IMR-90 (cell line): ENCODE data around the gene HOATZ. TPM values are rescaled to one million over a fixed set of nuclear protein-coding genes. Genes with fewer than 3 reads are reported as not detected.

Experiments
- ATAC-seq: fragments of 200-7000 bp; cut with Tn5 transposase; 2 replicates; pipeline ENCODE4 v1.9.1; 2020; ENCODE audit warnings: low read depth, mild to moderate bottlenecking, moderate library complexity
- BruUV-seq: library from RNA; stranded (reverse); fragments of 400-500 nt; replicated peaks from 2 replicates; lab custom pipeline; 2021; lab: Mats Ljungman, UMichigan
- CTCF ChIA-PET: fragments of 300-600 bp; formaldehyde crosslinking; extraction: SDS; loops from one replicate; lab custom pipeline; 2021; ENCODE audit warnings: antibody characterized with exemption; lab: Yijun Ruan, JAX
- POLR2A ChIA-PET: fragments of 300-600 bp; sonication (Branson Sonifier 250); formaldehyde crosslinking; loops from one replicate; lab custom pipeline; 2022; ENCODE audit warnings: antibody characterized with exemption; ENCODE audit not compliant: unreplicated experiment; lab: Charles Lee
- DNase-seq: peaks from one replicate; pipeline ENCODE4 v3.0.0; 2013
- H2AFZ ChIP-seq: replicated peaks from 2 replicates; pipeline ENCODE3; 2013; ENCODE audit warnings: low read length, mild to moderate bottlenecking; ENCODE audit not compliant: poor library complexity
- H2AK5ac ChIP-seq: 2 replicates; pipeline ENCODE4 v1.6.1; 2013; ENCODE audit warnings: low read depth, low read length, inconsistent platforms
- H2AK9ac ChIP-seq: replicated peaks from 2 replicates; pipeline ENCODE3; 2013; ENCODE audit warnings: mild to moderate bottlenecking, low read depth, low read length, moderate library complexity; ENCODE audit not compliant: poor library complexity
- H2BK120ac ChIP-seq: 2 replicates; pipeline ENCODE4 v1.6.1; 2013; ENCODE audit warnings: low read depth, low read length, inconsistent platforms
- H2BK15ac ChIP-seq: 3 replicates; pipeline ENCODE4 v1.6.1; 2013; ENCODE audit warnings: low read depth, low read length, inconsistent platforms
- H2BK20ac ChIP-seq: 2 replicates; pipeline ENCODE4 v1.6.1; 2013; ENCODE audit warnings: low read depth, mild to moderate bottlenecking, inconsistent platforms, low read length, moderate library complexity
- H2BK5ac ChIP-seq: 2 replicates; pipeline ENCODE4 v1.6.1; 2013; ENCODE audit warnings: mild to moderate bottlenecking, low read depth, low read length, inconsistent platforms; ENCODE audit not compliant: poor library complexity, severe bottlenecking
- H3K14ac ChIP-seq: replicated peaks from 2 replicates; pipeline ENCODE4 v1.6.1; 2013; ENCODE audit warnings: low read depth, low read length, inconsistent platforms
- H3K18ac ChIP-seq: 2 replicates; pipeline ENCODE4 v1.6.1; 2013; ENCODE audit warnings: low read depth, low read length, control low read depth
- H3K23ac ChIP-seq: 2 replicates; pipeline ENCODE4 v1.6.1; 2013; ENCODE audit warnings: low read depth, low read length, inconsistent platforms
- H3K27ac ChIP-seq: 2 replicates; pipeline ENCODE4 v1.5.1; 2013; ENCODE audit warnings: mild to moderate bottlenecking, control low read depth, low read length; ENCODE audit not compliant: insufficient read depth
- H3K27me3 ChIP-seq: 2 replicates; pipeline ENCODE4 v1.6.1; 2013; ENCODE audit warnings: low read length; ENCODE audit not compliant: control insufficient read depth, insufficient read depth
- H3K36me3 ChIP-seq: 2 replicates; pipeline ENCODE4 v1.6.1; 2013; ENCODE audit warnings: low read length, mixed read lengths; ENCODE audit not compliant: control insufficient read depth, insufficient read depth
- H3K4ac ChIP-seq: 2 replicates; pipeline ENCODE4 v1.6.1; 2013; ENCODE audit warnings: low read depth, low read length, inconsistent platforms
- H3K4me1 ChIP-seq: 2 replicates; pipeline ENCODE4 v1.6.1; 2013; ENCODE audit warnings: low read length, mixed read lengths; ENCODE audit not compliant: control insufficient read depth, insufficient read depth
- H3K4me2 ChIP-seq: 2 replicates; pipeline ENCODE4 v1.6.1; 2013; ENCODE audit warnings: low read depth, mild to moderate bottlenecking, control low read depth, low read length, moderate library complexity
- H3K4me3 ChIP-seq: 2 replicates; pipeline ENCODE4 v1.5.1; 2013; ENCODE audit warnings: low read depth, mild to moderate bottlenecking, control low read depth, low read length, moderate library complexity; ENCODE audit not compliant: insufficient read depth
- H3K56ac ChIP-seq: 2 replicates; pipeline ENCODE4 v1.6.1; 2013; ENCODE audit warnings: low read length, inconsistent platforms; ENCODE audit not compliant: insufficient read depth; ENCODE audit errors: extremely low read depth
- H3K79me1 ChIP-seq, 2 experiments: 2 replicates each; pipeline ENCODE4 v1.6.1; 2013; ENCODE audit warnings: low read length in 2 of 2, inconsistent platforms in 1 of 2, low read depth in 1 of 2
- H3K9ac ChIP-seq: 2 replicates; pipeline ENCODE4 v1.6.1; 2013; ENCODE audit warnings: low read depth, low read length, control low read depth
- H3K9me1 ChIP-seq: 2 replicates; pipeline ENCODE4 v1.6.1; 2013; ENCODE audit warnings: low read length, inconsistent platforms; ENCODE audit not compliant: insufficient read depth
- H3K9me3 ChIP-seq: 2 replicates; pipeline ENCODE4 v1.6.1; 2013; ENCODE audit warnings: low read length; ENCODE audit not compliant: control insufficient read depth, insufficient read depth
- H4K20me1 ChIP-seq: 2 replicates; pipeline ENCODE4 v1.6.1; 2013; ENCODE audit warnings: low read length, inconsistent platforms; ENCODE audit not compliant: insufficient read depth
- H4K5ac ChIP-seq: 2 replicates; pipeline ENCODE4 v1.6.1; 2013; ENCODE audit warnings: mild to moderate bottlenecking, low read depth, low read length, control low read depth
- H4K8ac ChIP-seq, 2 experiments: 2 replicates each; pipeline ENCODE4 v1.6.1; 2013; ENCODE audit warnings: low read depth in 2 of 2, low read length in 2 of 2, control low read depth in 1 of 2, inconsistent platforms in 1 of 2
- H4K91ac ChIP-seq: 2 replicates; pipeline ENCODE4 v1.6.1; 2013; ENCODE audit warnings: low read depth, low read length, inconsistent platforms; ENCODE audit not compliant: insufficient read depth
- BHLHE40 ChIP-seq: fragments of 150-350 bp; IDR thresholded peaks from 2 replicates; pipeline ENCODE4 v1.6.1; 2016; ENCODE audit warnings: mild to moderate bottlenecking, low read depth, low read length
- ELK1 ChIP-seq: fragments of 150-350 bp; IDR thresholded peaks from 2 replicates; pipeline ENCODE4 v1.6.1; 2016; ENCODE audit warnings: low read depth, mild to moderate bottlenecking, low read length, moderate library complexity, borderline replicate concordance
- RCOR1 ChIP-seq: IDR thresholded peaks from 2 replicates; pipeline ENCODE4 v1.6.1; 2012; ENCODE audit warnings: mild to moderate bottlenecking, low read length, improper control_type of control experiment; ENCODE audit not compliant: insufficient replicate concordance
- WGBS, 2 experiments: methylation state at CpG; one replicate each; pipeline versions ENCODE4 v1.1.5 to v1.1.7; 2013; ENCODE audit warnings: missing lambda C conversion rate in 2 of 2; ENCODE audit not compliant: insufficient read length in 1 of 2; ENCODE audit errors: extremely low coverage in 2 of 2; 5-methylcytosine and 5-hydroxymethylcytosine counted together
- dilution Hi-C: fragments of 300-500 bp; cut with HindIII; formaldehyde crosslinking; loops from one replicate; pipeline ENCODE4 v1.14.3; 2018; ENCODE audit warnings: low sequenced_read_pairs; ENCODE audit not compliant: unreplicated experiment
- in situ Hi-C: fragments of 300-500 bp; cut with MboI; formaldehyde crosslinking; loops from 3 replicates; pipeline ENCODE4 v1.14.3; 2019; ENCODE audit warnings: low sequenced_read_pairs, inconsistent platforms, mixed read lengths
- intact Hi-C: fragments of 100-400 bp; cut with micrococcal nuclease; formaldehyde crosslinking; loops from 2 replicates; pipeline ENCODE4 v1.10.0; 2022
- polyA plus RNA-seq, 3 experiments: library from polyadenylated mRNA; depleted of rRNA; stranded (reverse); fragments of >200 nt; gene quantifications; 2 replicates each; pipeline ENCODE4 v1.2.3, GENCODE V29; 2012; ENCODE audit warnings: low replicate concordance in 1 of 3
- total RNA-seq: library from RNA; depleted of rRNA; stranded (reverse); fragments of >200 nt; gene quantifications from 2 replicates; pipeline ENCODE4 v1.2.3, GENCODE V29; 2012

The HOATZ gene
- total and polyA plus RNA-seq, 2 of the 4 experiments (the other 2 are of a cell fraction): not detected

- H4K8ac ChIP-seq: peak overlapping the region in 1 of 2 experiments; percentile 35; a peak in 2 of 4 replicates
- no peaks in the 10 kb centered on the region for H4K20me1 ChIP-seq
- TF ChIP-seq ELK1: no peak
- TF ChIP-seq RCOR1: no peak
- TF ChIP-seq BHLHE40: no peak
- 0 out of 2 replicates have a peak overlapping the region, but pooled peaks have one; percentile 22 for H3K23ac ChIP-seq
- H3K36me3 ChIP-seq: no peaks in the 10 kb centered on the region
- no peak overlapping the region for H2AK9ac ChIP-seq
- H2BK15ac ChIP-seq: peak overlapping the region; percentile 31; the same call in 1 of the 3 replicates
- POLR2A ChIA-PET: no interaction called here
- CTCF ChIA-PET: interaction anchor here (1.2 to 1.4 kb wide), 2 partner anchors 16 to 17 kb away, joined by 3 to 4 read pairs; no protein-coding TSS in a partner anchor
- no peak overlapping the region; the same call in 1 of the 2 replicates for H3K4me2 ChIP-seq
- H3K14ac ChIP-seq: peak overlapping the region; percentile 47
- H3K4me3 ChIP-seq: no peak overlapping the region
- dilution Hi-C loops (no loop called here), in situ Hi-C loops (no loop called here), intact Hi-C loops (no loop called here)
- peaks cover 19% of the 10 kb centered on the region for H3K9me1 ChIP-seq
- H4K5ac ChIP-seq: peak overlapping the region; percentile 18; the same call in 1 of the 2 replicates
- H2AFZ ChIP-seq: no peak overlapping the region
- H2BK5ac ChIP-seq: peak overlapping the region; percentile 28
- H3K27me3 ChIP-seq: no peaks in the 10 kb centered on the region
- H4K91ac ChIP-seq: peak overlapping the region; percentile 48; the same call in 1 of the 2 replicates
- peak overlapping the region; percentile 54 for H2BK120ac ChIP-seq
- no peak overlapping the region for H3K9ac ChIP-seq
- peak overlapping the region; percentile 39; the same call in 1 of the 2 replicates for H3K18ac ChIP-seq
- BruUV-seq: no TSS peak
- no peak overlapping the region for H2AK5ac ChIP-seq
- no peaks in the 10 kb centered on the region for H3K79me1 ChIP-seq
- no peak overlapping the region for H3K56ac ChIP-seq
- peak overlapping the region; percentile 66; the same call in 1 of the 2 replicates for H2BK20ac ChIP-seq
- no peak for ATAC-seq
- peak; percentile 32 for DNase-seq
- no peak overlapping the region for H3K4ac ChIP-seq
- no peak overlapping the region for H3K27ac ChIP-seq
- WGBS, 2 experiments: no CpG with 5 or more reads among the region's 4 CpGs
- H3K9me3 ChIP-seq: no peaks in the 10 kb centered on the region
- peaks cover 13% of the 10 kb centered on the region for H3K4me1 ChIP-seq
Observed at GRCh38 chr11:111569476-111569875, 54.9 kb downstream of the HOATZ start.
